K562 (cell line): ENCODE measurements around the gene TRMT2A. TPM values are rescaled to one million over a fixed set of nuclear protein-coding genes. Genes with fewer than 3 reads are reported as not detected.

Experiments
- ARID2 ChIP-seq: fragments of 450-650 bp; IDR thresholded peaks from 2 replicates; pipeline ENCODE4 v1.6.1; 2017; ENCODE audit warnings: antibody characterized with exemption, mild to moderate bottlenecking
- CREBBP ChIP-seq: IDR thresholded peaks from one replicate; pipeline ENCODE4 v1.6.1; 2012; ENCODE audit warnings: low read depth, mild to moderate bottlenecking, control low read depth, inconsistent platforms, low read length
- E4F1 ChIP-seq: fragments of 250-450 bp; sonication (Bioruptor Pico); IDR thresholded peaks from 2 replicates; pipeline ENCODE4 v1.5.0; 2021; ENCODE audit warnings: mild to moderate bottlenecking, borderline replicate concordance
- FOXA1 ChIP-seq: fragments of 450-650 bp; IDR thresholded peaks from 2 replicates; pipeline ENCODE4 v1.6.1; 2016; ENCODE audit warnings: mild to moderate bottlenecking, borderline replicate concordance
- GATAD2A ChIP-seq: fragments of 450-650 bp; IDR thresholded peaks from 2 replicates; pipeline ENCODE4 v1.6.1; 2017
- HEY1 ChIP-seq: fragments of 250-450 bp; sonication (Bioruptor Pico); IDR thresholded peaks from 2 replicates; pipeline ENCODE4 v1.5.0; 2020; ENCODE audit warnings: mild to moderate bottlenecking, moderate library complexity, borderline replicate concordance
- ID3 ChIP-seq, 2 experiments: fragments of 250-450 bp in 1 of 2; fragments of 450-650 bp in 1 of 2; sonication (Bioruptor Pico) in 1 of 2; IDR thresholded peaks; 2 replicates each; pipeline versions ENCODE4 v1.6.1 to v1.8.0; 2016 to 2021; ENCODE audit warnings: mild to moderate bottlenecking in 2 of 2, moderate library complexity in 2 of 2, missing compliant biosample characterization in 1 of 2, missing genetic modification characterization in 1 of 2
- LEF1 ChIP-seq: fragments of 450-650 bp; IDR thresholded peaks from 2 replicates; pipeline ENCODE4 v1.6.1; 2016; ENCODE audit warnings: mild to moderate bottlenecking
- PHB ChIP-seq: fragments of 250-450 bp; sonication (Bioruptor Pico); IDR thresholded peaks from 2 replicates; pipeline ENCODE4 v1.5.0; 2021
- PRMT5 ChIP-seq: sonication (generic); formaldehyde crosslinking; IDR thresholded peaks from 2 replicates; pipeline ENCODE4 v1.5.0; 2020; ENCODE audit warnings: missing genetic modification reagents
- PURB ChIP-seq: sonication (generic); formaldehyde crosslinking; IDR thresholded peaks from 2 replicates; pipeline ENCODE4 v1.9.0; 2021; ENCODE audit warnings: low read depth, mild to moderate bottlenecking, missing genetic modification reagents
- RBM17 ChIP-seq: fragments of 200-400 bp; formaldehyde crosslinking; IDR thresholded peaks from 2 replicates; pipeline ENCODE4 v1.6.1; 2017; ENCODE audit warnings: low read depth, mild to moderate bottlenecking, low read length, borderline replicate concordance
- SIN3B ChIP-seq: fragments of 450-650 bp; IDR thresholded peaks from 2 replicates; pipeline ENCODE4 v1.6.1; 2017; ENCODE audit warnings: low read depth, mild to moderate bottlenecking, moderate library complexity
- SMAD4 ChIP-seq: fragments of 250-450 bp; sonication (Bioruptor Pico); conservative IDR thresholded peaks from 2 replicates; pipeline ENCODE4 v1.8.0; 2021; ENCODE audit warnings: inconsistent platforms, mild to moderate bottlenecking, moderate library complexity
- STAT5A ChIP-seq: IDR thresholded peaks from 2 replicates; pipeline ENCODE4 v1.6.1; 2012; ENCODE audit warnings: low read length, inconsistent platforms, borderline replicate concordance
- ZEB2 ChIP-seq: fragments of 450-650 bp; IDR thresholded peaks from 2 replicates; pipeline ENCODE4 v1.6.1; 2016
- ZNF134 ChIP-seq: fragments of 250-450 bp; sonication (Bioruptor Pico); conservative IDR thresholded peaks from 2 replicates; pipeline ENCODE4 v1.4.0; 2020
- ZNF253 ChIP-seq: fragments of 250-450 bp; sonication (Bioruptor Pico); conservative IDR thresholded peaks from 2 replicates; pipeline ENCODE4 v1.6.1; 2021; ENCODE audit warnings: mild to moderate bottlenecking
- ZNF318 ChIP-seq, 2 experiments: fragments of 450-650 bp; IDR thresholded peaks; 2 replicates each; pipeline ENCODE4 v1.6.1; 2016; ENCODE audit warnings: mild to moderate bottlenecking in 2 of 2, borderline replicate concordance in 1 of 2, low read depth in 1 of 2, moderate library complexity in 1 of 2
- polyA plus RNA-seq, 8 experiments: library from polyadenylated mRNA; depleted of rRNA in 4 of 8; stranded (reverse) in 5 of 8; unstranded in 3 of 8; fragments of >200 nt; fragmentation: Nextera tagmentation in 2 of 8; fragmentation: Illumina TruSeq in 1 of 8; extraction: Ambion mirVana in 2 of 8; extraction: Trizol in 1 of 8; gene quantifications; 2 replicates each; pipeline versions ENCODE4 v1.2.1 to v1.2.3, GENCODE V29; 2011 to 2014; ENCODE audit warnings: inconsistent platforms in 1 of 8, missing spikeins in 1 of 8
- total RNA-seq, 7 experiments: library from RNA; depleted of rRNA in 6 of 7; stranded (reverse); fragments of >200 nt in 6 of 7; fragmentation: Illumina TruSeq in 2 of 7; extraction: Trizol in 2 of 7; gene quantifications; 2 replicates each; pipeline versions ENCODE4 v1.2.1 to v1.2.3, GENCODE V29; 2011 to 2021; ENCODE audit warnings: low replicate concordance in 1 of 7

Gene TRMT2A
- total and polyA plus RNA-seq, 9 of the 15 experiments (the other 6 are each of a cell fraction or from before 2014, with no cell fraction given) = 1.6 to 265 (median 140) TPM

GRCh38 chr22:20116951-20117632, at the start of gene TRMT2A (continued):
- no peak for TF ChIP-seq ZNF318 (IDR thresholded peaks at IDR 0.05; ENCODE audit: borderline replicate concordance in 1 of 2, low read depth in 1 of 2)
- TF ChIP-seq FOXA1 = no peak
- peak; percentile 47; the same call in 1 of the 2 replicates for TF ChIP-seq ZNF134 (CRISPR knock-in tag)
- TF ChIP-seq RBM17 = no peak
- TF ChIP-seq HEY1 (CRISPR knock-in tag) = no peak
- TF ChIP-seq SIN3B = no peak
- no peak for TF ChIP-seq E4F1
- TF ChIP-seq STAT5A = peak; percentile 78; the same call in 1 of the 2 replicates
- no peak for TF ChIP-seq ARID2
- TF ChIP-seq PHB (CRISPR knock-in tag) = no peak
- TF ChIP-seq CREBBP = no peak
- no peak for TF ChIP-seq PURB (CRISPR knock-in tag)
- no peak for TF ChIP-seq ID3 (CRISPR knock-in tag; IDR thresholded peaks at IDR 0.05)
- TF ChIP-seq ID3 (tag; IDR thresholded peaks at IDR 0.05) = no peak
- TF ChIP-seq GATAD2A = no peak
- no peak for TF ChIP-seq ZNF253 (CRISPR knock-in tag)
- TF ChIP-seq SMAD4 (CRISPR knock-in tag) = peak; percentile 99
- TF ChIP-seq LEF1 = no peak
- no peak for TF ChIP-seq ZEB2
- TF ChIP-seq PRMT5 (CRISPR knock-in tag) = no peak
